Fibroblast of villous mesenchyme (primary cell): ENCODE results near the gene TBKBP1. TPM values are rescaled to one million over a fixed set of nuclear protein-coding genes. Genes with fewer than 3 reads are reported as not detected.

Experiments
- DNase-seq: peaks from one replicate; pipeline ENCODE4 v3.0.0-alpha.2; 2010; ENCODE audit warnings: low read depth
- H3K4me3 ChIP-seq: 2 replicates; pipeline ENCODE4 v1.5.1; 2011; ENCODE audit warnings: low read depth, mild to moderate bottlenecking, low read length
- CTCF ChIP-seq: IDR thresholded peaks from 2 replicates; pipeline ENCODE4 v1.5.1; 2012; ENCODE audit warnings: low read depth, mild to moderate bottlenecking, low read length; ENCODE audit not compliant: insufficient read depth
- total RNA-seq: library from RNA; depleted of rRNA; stranded (reverse); fragments of >200 nt; gene quantifications from 2 replicates; pipeline ENCODE4 v1.2.3, GENCODE V29; 2012

The TBKBP1 gene
- total RNA-seq, 1 donor, result 11.2 TPM

- peak; percentile 66 for DNase-seq
- no peak for TF ChIP-seq CTCF
- H3K4me3 ChIP-seq, result no peak overlapping the region
Measured at GRCh38 chr17:47686276-47686635, 7.7 kb upstream of the TBKBP1 start.

GRCh38 chr17:47686664-47687327 is 7.2 kb upstream of the TBKBP1 start:
- DNase-seq, result peak; percentile 26
- TF ChIP-seq CTCF, result no peak
- H3K4me3 ChIP-seq, result no peak overlapping the region

DNA sequence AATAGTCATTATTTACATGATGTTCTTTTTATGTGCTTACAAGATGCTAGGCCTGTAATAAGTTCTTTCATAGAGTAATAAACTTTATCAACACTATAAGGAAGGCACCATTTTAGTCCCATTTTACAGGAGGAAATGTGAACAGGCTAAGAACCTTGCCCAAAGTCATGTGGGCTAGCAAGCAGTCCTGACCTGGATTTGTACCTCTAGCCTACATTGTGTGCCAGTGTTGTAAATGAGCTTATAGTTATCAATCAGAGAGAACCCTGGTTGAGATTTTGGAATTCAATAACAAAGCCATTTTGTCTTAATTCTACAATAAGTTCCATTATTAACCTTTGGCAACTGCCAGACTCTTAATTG is 6.7 kb upstream of the TBKBP1 start:
- no peak for TF ChIP-seq CTCF
- DNase-seq, result no peak
- H3K4me3 ChIP-seq, result no peak overlapping the region

- no peak overlapping the region for H3K4me3 ChIP-seq
- peak; percentile 26 for DNase-seq
- TF ChIP-seq CTCF, result no peak
Measured at GRCh38 chr17:47687748-47688147, 6.2 kb upstream of the TBKBP1 start.

DNA sequence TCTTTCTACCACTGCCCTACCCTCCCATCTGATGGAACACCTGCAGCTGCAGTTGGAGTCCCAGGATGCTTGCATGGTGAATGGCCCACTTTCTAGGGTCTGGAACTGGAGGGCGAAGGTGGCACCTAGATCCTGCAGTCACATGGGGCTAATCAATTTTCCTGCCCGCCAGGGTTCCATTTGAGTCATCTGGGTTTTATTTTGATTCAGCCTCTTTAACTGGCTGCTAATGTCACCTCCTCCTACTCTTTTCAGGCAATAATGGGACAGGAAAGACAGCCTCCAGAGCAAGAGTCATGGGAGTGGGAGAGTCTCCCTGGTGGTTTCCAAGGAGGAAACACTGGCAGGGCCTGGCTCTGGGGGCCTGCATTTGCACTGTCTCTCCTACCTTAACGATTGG is 3.8 kb upstream of the TBKBP1 start:
- no peak for DNase-seq
- no peak for TF ChIP-seq CTCF
- no peak overlapping the region for H3K4me3 ChIP-seq

GRCh38 chr17:47692137-47692894 is 1.6 kb upstream of the TBKBP1 start:
- no peak for TF ChIP-seq CTCF
- no peak overlapping the region for H3K4me3 ChIP-seq
- no peak for DNase-seq
